D721Med (cell line): ENCODE measurements around the gene KLHL25.

Experiments used
- DNase-seq: peaks from one replicate; pipeline ENCODE4 v3.0.0; 2011; ENCODE audit warnings: low spot score; ENCODE audit not compliant: insufficient read length
- FAIRE-seq: peaks from 2 replicates; lab custom pipeline; 2011; peaks lifted over from hg19 to GRCh38; lab: Jason Lieb, UNC
- CTCF ChIP-seq: IDR thresholded peaks from 2 replicates; pipeline ENCODE4 v1.5.1; 2012; ENCODE audit warnings: mild to moderate bottlenecking, control low read depth; ENCODE audit not compliant: insufficient read depth; ENCODE audit errors: missing control alignments

The KLHL25 gene

GRCh38 chr15:85768595-85769168, 26.0 kb downstream of the KLHL25 start:
- DNase-seq = no peak
- FAIRE-seq = no peak
- TF ChIP-seq CTCF = no peak

GRCh38 chr15:85767785-85768529, 26.8 kb downstream of the KLHL25 start:
- FAIRE-seq (no peak), DNase-seq (no peak)
- no peak for TF ChIP-seq CTCF

GRCh38 chr15:85766001-85766831, 28.5 kb downstream of the KLHL25 start:
- DNase-seq = no peak

GRCh38 chr15:85764649-85765277, 30.0 kb downstream of the KLHL25 start:
- FAIRE-seq (no peak), DNase-seq (no peak)
- TF ChIP-seq CTCF = no peak

More at GRCh38 chr15:85766001-85766831, 28.5 kb downstream of the KLHL25 start:
- no peak for TF ChIP-seq CTCF
- no peak for FAIRE-seq

- no peak for TF ChIP-seq CTCF
- DNase-seq (no peak), FAIRE-seq (no peak)
Observed at GRCh38 chr15:85763673-85764633, 30.8 kb downstream of the KLHL25 start.

GRCh38 chr15:85763157-85763556, 31.6 kb downstream of the KLHL25 start:
- FAIRE-seq (no peak), DNase-seq (no peak)
- TF ChIP-seq CTCF = no peak
